Stimulated activated CD4-positive, alpha-beta T cell treated with anti-CD3 and anti-CD28 coated beads, Interleukin-2, amount 100 ng/mL, for 4 hours (primary cell): ENCODE data around the gene CPA1.

ENCODE experiments used
- DNase-seq: peaks from one replicate; pipeline ENCODE4 v3.0.0-alpha.2; 2020; ENCODE audit warnings: low read depth

The CPA1 gene

DNA sequence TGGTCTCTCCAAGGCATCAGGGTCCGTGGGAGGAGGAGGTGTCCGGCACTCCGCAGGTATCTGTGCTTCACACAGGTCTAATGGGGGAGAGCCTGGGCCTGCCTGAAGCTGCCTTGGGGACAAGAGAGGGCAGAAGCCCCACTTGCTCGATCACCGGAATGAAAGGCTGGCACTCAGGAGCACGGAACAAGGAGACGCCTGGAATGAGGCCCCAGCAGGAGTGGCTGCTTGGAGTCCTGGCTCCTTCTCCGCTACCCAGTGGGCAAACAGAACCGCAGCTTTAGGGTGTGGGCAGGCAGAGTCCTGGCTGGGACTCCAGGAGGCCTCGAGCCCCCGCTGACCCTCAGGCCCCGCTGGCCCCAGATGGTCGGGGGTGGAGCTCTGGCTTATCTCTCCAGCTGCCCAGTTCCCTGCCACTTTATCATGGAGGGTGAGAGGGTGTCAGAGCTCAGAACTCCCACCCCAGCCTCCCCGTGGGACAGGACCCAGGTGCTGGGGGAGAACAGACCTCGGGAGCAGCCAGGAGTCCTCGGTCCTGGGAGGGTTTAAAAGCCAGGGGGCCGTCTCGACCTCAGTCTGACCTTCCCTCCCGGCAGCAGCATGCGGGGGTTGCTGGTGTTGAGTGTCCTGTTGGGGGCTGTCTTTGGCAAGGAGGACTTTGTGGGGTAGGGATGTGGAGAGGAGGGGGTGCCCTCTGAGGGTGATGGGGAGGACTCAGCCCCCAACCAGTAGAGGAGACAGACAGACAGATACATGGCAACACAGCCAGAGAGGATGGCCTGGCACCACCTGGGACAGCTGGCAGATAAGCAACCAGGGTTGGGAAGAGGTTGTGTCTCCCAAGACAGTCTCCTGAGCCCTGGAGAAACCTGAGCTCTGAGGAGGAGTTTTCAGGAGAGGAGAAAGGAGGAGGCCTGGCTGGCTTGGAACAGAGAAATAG is at the start of gene CPA1:
Gene CPA1 (plus strand): TSS at position 574 of the 940 bp plus-strand sequence. CDS start 27 bp downstream, at position 601.
- DNase-seq = no peak

DNA sequence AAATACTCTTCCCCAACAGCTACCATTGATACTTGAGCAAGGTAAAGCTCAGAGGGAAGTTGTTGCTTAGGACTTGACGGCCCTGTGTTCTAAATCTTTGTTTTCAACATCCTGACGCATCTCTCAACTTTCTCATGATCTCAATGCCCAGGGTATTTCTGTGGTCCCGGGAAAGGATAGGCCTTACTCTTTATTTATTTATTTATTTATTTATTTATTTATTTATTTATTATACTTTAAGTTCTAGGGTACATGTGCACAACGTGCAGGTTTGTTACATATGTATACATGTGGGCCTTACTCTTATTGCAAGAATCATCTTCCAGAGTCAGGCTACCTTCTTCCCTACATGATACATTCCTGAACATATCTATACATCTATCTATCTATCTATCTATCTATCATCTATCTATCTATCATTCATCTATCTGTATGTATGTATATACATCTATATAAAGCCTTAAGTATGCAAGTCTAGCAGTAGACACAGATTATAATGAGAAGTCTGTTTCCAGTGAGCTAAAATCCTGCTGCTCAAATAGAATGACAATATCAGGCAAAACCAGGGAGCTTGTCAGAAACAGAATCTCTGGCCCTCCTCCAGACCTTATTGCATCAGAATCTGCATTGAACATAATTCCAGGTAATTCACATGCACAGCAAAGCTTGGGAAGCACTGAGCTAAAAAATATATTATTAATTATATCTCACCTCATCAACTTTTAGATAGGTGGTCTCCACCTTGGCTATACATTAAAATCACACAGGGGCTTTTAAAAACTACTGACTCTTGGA is 47.8 kb upstream of the CPA1 start:
- no peak for DNase-seq

DNA sequence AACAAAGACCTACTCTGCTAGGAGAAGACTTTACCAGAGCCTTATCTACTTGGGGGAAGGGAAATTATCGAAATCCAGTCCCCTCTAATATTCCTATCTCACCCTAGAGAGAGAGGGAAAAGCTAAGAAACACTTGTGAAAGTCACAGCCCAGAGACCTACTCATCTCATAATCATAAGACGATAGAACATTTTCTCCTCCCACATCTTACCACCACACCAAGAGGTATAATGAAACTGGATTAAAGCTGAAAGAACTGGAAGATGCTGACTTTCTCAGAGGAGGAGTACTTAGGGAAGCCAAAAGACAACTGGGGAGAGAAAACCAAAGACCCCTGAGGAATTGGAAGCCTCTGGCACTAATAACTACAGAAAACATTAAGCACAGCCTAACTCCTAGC is 46.5 kb upstream of the CPA1 start:
- no peak for DNase-seq

DNA sequence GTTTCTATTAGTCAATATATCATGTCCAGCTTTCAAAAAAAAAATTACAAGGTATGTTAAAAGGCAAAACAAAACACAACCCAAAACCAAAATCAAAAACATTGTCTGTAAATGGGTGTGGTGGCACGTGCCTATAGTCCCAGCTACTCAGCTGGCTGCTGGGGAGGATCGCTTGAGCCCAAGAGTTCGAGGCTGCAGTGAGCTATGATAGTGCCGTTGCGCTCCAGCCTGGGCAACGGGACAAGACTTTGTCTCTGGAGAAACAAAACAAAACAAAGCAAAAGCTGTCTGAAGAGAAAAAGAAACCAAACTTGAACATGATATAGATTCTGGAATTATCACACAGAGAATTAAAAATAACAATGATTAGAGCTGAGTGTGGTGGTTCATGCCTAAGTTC is 46.0 kb upstream of the CPA1 start:
- no peak for DNase-seq

DNA sequence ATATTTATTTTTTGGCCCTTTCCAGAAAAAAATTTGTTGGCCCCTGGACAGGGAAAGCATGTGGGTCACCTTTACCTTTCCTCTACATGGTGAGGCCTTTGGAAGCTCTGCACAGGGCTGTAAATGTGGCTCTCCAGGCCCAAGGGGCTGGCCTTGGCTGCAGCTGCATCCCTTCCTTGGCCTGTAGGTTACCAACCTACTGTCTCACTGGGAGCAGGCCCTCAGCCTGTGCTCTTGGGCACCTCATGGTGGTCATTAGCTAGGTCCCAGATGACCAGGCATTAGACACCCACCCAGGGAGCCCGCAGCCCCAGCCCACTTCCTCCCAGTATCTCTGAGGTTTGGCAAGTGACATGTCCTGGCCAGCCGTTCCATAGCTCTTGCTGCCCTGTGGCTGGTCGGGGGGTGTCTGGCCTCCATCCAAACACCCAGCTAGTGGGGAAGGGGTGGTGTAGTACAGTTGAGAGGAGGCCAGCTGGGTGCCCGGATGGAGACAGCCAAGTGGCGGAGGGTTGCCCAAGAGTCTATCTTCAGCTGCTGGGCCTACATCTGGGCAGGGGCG is 42.8 kb upstream of the CPA1 start:
- no peak for DNase-seq

DNA sequence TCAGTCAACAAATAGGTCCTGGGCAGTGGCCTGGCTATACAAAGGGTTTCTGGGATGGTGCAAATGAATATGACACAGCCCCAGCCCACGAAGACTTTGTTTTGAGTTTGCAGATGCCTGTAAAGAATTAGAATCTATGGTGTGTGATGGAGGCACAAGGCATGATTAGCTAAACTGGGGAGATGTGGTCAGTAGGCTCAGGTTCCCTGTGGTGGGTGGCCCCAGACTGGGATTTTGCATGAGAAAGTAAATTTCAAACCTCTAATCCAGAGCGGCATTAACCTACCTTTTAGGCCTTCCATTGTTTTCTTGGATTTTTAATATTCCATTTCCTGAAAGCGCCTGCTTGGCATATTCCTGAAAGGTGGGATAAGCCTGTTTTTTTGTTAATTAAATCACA is 42.1 kb upstream of the CPA1 start:
- no peak for DNase-seq

DNA sequence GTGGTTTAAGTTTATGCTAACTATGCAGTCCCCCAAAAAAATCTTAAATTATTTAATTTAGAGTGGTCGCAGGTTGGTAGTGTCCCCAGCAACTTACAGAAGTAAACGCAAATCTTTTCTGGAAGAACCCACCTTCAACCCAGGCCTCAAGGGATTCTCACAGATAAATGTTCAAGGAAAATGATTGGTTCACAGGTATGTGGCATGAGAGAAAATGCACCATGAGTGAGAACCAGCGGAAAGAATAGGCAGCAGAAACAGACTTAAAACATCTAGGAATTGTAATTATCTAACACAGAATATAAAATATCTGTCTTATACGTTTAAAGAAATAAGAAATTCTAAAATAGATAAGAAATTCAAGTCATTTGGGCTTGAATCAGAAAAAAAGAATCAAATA is 38.4 kb upstream of the CPA1 start:
- DNase-seq = no peak

DNA sequence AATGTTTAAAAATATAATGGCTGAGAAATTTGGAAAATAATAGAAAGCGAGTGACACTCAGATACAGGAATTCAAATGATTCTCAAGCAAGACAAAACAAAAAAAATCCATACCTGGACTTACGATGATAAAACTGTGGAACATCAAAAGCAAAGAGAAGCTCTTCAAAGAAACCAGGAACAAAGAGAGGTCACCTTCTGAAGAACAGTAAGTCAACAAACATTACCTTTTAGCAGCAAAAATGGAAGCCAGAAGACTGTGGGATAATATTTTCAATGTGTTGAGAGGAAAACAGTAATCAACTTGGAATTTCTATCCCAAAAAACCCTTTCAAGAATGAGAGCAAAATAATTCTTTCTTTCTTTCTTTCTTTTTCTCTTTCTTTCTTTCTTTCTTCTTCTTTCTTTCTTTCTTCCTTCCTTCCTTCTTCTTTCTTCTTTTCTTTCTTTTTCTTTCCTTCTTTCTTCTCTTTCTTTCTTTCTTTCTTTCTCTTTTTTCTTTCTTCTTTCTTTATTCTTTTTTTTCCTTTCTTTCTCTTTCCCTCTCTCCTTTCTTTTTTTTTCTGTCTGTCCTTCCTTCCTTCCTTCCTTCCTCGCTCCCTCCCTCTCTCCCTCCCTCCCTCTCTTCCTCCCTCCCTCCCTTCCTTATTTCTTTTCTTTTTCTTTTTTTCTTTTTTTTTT is 37.5 kb upstream of the CPA1 start:
- DNase-seq = no peak

DNA sequence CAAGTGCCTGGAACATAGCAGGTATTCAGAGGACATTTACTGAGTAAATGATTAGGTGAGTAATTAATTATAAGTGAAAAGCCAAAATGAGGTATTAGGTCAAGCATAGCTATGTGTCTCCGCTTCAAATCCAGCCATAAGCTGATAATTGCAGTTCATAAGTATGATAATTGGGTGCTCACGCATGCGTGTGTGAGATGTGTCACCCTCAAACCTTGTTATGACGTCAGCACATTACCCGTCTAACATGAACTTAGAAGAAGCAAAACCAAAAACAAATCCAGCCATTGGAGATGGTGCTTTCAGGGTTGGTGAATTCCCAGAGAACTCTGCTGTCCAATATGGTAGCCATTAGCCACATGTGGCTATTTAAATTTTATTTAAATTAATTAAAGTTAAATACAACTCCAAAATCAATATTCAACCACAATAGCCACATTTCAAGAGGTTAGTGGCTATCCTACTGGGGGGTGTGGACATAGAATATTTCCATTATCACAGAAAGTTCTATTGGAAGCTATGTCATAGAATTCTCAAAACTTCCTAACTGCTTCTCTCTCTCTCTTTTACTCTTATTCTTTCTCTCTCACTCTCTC is 35.9 kb upstream of the CPA1 start, which contains the start of gene CPA5:
Gene CPA5 (plus strand): TSS at position 546 of the 596 bp plus-strand sequence. CDS start 1,670 bp downstream, outside the sequence.
- no peak for DNase-seq

DNA sequence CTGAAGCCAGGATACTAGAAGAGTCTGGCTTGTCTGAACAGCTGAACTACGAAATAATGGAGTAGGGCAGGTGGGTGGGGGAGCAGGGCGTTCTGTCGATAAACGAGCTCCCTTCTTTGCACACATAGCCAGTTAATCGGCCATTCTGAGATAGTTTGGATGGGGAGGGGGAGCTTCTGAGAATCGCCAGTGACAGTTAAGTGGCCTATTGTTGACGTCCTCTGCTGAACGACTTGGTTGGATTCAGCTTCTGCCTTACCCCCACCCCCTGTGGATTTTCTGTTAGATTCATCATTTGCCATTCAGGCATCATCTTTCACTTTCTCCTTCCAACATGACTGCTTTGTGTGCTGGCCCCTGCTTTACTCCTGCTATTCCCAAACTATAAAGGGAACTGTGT is 35.2 kb upstream of the CPA1 start:
- DNase-seq = no peak

DNA sequence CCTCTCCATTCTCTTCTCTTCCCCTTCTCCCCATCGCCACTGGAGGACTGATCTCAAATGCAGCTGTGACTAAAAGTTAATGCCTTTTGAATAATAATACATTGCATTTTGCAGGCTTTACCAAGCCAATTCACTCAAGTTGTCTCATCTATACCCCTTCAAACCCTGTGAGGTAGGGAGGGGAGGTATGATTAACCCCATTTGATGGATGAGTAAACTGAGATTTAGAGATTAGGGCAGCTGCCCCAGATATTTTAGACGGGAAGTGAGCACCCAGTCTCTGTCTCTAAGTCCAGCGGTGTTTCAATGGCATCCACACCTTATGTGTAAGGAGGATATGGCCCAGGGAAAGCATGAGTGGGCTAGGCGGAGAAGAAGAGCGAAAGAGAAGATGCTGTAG is 34.6 kb upstream of the CPA1 start:
- no peak for DNase-seq

DNA sequence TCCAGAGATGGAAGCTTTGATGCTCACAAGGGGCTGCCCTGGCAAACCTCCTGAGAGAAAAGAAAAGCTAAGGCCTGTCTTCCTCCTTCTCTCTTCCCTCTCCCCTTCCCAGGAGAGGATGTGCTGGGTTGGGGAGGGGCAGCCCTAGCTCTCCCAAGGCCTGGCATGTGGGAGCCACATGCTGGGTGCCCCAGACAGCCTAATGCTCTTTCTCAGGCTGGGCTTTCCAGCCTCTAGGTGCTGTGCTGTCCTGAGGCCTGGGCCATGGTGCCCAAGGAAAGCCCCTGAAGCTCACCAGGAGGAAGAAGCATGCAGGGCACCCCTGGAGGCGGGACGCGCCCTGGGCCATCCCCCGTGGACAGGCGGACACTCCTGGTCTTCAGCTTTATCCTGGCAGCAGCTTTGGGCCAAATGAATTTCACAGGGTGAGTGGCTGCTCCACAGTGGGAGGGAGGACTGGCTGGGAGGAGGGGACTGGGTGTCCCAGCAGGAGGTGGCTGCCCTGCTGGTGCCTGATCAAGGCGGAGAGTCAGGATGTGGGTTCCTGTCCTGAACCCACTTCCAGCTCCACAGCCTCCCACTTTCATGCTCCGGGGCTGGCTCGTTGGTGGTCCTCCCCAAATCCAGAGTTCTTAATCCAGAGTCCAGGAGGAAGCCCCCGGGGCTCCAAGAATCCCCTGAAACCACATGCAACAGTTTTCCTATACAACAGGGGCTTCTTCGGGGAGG is 34.0 kb upstream of the CPA1 start:
- no peak for DNase-seq

DNA sequence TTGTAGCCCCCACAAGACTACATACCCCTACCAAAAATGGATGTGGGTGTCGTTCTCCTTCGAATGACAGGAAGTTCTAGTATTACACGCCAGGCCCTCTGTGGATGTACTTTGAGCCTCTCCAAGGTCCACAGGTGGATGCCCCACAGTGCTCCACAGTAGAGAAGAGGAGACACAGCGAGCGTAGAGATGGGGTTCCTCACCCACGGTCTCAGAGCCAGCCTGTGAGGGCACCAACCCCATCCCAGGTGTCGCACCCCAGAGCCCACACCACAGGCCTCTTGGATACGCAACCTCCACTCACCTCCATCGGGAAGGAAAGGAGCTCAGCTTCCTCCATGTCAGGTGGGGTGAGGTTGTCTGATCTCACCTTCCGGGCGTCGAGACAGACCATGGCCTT is 33.4 kb upstream of the CPA1 start:
- no peak for DNase-seq

DNA sequence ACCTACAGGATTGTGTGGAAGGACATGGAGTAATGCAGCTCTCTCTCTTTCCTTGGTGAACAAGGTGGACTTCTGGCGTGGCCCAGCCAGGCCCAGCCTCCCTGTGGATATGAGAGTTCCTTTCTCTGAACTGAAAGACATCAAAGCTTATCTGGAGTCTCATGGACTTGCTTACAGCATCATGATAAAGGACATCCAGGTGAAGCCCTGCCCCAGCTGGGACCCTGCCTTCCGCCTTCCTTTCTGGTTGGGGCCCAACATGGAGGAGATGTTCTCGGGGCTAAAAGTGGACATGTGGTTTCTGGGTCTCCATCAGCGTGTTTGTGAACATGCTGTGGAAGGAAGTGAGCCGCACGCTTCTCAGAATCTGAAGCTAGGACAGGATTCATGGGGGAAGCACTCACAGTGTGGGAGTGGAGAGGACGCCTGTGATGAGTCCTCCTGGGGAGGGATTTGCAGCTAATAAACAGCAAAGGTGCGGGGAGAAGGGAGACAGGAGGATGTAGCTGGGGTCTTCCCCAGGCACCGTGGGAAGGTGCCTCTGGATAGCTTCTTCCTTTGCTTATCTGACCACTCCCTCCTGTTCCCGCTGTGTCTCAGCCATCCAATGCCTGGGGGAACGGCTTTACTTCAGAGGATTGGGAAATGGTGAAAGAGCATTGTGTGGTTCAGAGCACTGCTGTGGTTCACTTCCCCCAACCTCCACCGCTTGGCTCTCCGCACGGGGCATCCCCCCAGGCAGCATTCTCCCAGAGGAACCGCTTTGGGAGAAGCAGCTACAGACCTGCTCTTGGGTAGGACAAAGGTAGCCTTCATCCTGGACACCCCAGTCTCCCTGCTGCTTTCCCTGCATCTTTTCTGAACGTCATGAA is 30.1 kb upstream of the CPA1 start:
- DNase-seq = no peak

DNA sequence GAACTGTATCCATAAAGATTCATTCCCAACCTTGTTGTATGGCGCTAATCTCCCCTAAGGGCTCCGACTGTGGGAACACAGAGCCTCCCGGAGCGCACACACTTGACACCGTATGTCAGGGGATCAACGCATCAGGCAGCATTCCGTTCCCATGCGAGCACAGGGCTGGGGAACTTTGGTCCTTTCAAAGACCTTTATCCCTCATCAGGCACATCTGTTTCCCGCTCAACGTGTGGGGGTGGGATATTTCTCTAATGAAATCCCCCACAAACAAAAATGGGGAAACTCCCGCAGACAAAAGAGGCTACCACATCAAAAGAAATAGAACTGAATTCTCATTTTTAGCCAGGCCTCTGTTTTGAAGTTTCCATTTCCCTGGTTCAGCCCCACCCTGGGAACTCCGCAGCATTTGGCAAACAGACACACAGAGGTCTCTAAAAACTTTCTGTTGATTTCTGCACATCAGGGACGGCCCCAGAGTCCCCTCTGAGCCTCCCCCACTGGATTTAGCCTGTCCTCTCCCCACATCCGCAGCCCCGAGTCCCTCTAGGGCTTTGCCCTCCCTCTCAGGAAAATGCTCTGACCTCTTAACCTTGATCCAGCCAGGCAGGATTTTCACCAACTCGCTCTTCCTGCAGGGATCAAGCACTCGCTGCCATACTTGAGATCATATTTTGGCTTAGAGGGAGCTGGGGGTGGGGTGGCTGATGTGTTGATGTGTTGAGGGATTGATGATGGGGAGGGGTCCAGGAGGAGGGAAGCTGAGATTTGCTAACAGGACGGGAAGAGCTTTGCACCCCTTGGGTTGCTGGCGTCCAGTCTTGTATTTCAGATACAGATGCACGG is 29.1 kb upstream of the CPA1 start:
- DNase-seq = no peak

DNA sequence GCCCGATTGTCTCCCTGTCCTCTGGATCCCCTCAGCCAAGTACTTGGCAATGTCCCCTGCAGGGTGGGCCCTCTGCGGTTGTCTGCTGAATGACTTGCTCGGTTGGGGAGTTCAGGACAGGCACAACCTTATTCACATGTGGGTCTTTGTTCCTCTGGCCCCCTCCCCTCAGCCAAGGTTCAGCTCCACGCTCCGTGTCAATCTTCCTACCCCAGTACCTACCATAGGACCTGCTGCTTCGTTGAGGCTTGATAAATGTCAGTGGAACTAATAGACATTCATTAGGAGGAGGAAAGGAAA is 28.6 kb upstream of the CPA1 start:
- no peak for DNase-seq

DNA sequence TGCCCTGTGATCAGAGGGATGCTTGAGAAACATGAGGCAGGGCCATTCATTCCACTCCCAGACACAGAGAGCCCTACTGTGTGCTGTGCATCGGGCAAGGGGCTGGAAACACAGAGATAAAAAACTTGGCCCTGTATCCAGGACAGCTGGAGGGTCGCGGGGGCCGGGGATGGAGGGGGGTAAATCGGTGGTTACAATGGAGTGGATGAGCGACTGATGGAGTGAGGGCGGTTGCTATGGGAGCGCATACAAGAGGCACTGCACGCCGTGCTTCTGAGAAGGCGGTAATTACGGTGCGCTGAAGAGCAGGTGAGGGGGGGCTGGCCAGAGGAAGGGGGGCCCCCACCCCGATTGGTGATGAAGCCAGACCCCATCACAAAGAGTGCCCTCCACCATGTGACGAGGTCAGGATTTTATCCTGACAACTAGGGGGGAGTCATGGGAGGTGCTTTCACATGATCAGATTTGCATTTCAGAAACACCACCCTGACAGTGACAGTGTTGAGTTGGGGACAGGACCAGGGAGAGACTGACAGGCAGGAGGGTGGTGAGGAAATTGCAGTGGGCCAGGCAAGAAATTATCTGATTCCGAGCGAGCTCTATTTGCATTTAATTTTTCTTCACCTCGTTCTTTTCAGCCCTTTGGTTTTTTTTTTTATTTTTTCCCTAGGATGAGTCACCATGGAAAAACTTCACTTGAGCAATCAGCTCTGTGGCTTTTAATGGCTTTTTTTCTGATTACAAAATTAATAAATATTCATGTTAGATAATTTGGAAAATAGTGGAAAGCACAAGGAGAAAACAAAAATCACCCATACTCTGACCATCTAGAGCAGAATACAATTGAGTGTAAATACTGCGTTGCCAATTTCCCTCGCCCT is 27.9 kb upstream of the CPA1 start:
- DNase-seq = no peak

DNA sequence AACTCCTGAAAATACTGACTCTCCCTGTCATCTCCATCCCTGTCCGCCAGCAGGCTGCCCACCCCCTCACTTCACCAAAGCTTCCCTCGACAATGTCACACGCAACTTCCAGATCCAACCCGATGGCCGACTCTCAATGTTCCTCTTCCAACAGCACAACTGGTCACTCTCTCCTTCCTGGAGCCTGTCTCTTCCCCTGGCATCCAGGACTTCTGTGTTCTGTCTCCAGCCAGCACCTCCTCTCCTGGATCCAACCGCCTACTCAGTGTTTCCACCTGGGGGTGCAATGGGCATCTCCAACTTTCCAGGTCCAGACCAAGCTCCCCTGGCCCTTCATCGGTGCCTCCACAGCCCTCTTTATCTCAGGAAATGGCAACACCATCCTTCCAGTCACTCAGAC is 27.1 kb upstream of the CPA1 start:
- DNase-seq = no peak
